SJSA1 (cell line): ENCODE data around the gene FGD5. TPM values are rescaled to one million over a fixed set of nuclear protein-coding genes. Genes with fewer than 3 reads are reported as not detected.

Experiments used
- DNase-seq, 2 experiments: peaks; one replicate each; pipeline ENCODE4 v3.0.0-alpha.2; 2015 to 2020; ENCODE audit warnings: low spot score in 2 of 2, low read depth in 1 of 2
- H3K27ac ChIP-seq: fragments of 250-450 bp; sonication (Bioruptor Pico); 2 replicates; pipeline ENCODE4 v1.5.1; 2020; ENCODE audit warnings: mild to moderate bottlenecking, moderate library complexity
- H3K27me3 ChIP-seq: fragments of 250-450 bp; sonication (Bioruptor Pico); replicated peaks from 2 replicates; pipeline ENCODE4 v1.5.1; 2020; ENCODE audit warnings: mild to moderate bottlenecking, moderate library complexity
- H3K36me3 ChIP-seq: fragments of 250-450 bp; sonication (Bioruptor Pico); 2 replicates; pipeline ENCODE4 v1.5.1; 2020; ENCODE audit warnings: mild to moderate bottlenecking
- H3K4me1 ChIP-seq: fragments of 250-450 bp; sonication (Bioruptor Pico); replicated peaks from 2 replicates; pipeline ENCODE4 v1.6.1; 2021; ENCODE audit warnings: mild to moderate bottlenecking
- H3K4me3 ChIP-seq: fragments of 250-450 bp; sonication (Bioruptor Pico); 2 replicates; pipeline ENCODE4 v1.5.1; 2020; ENCODE audit warnings: mild to moderate bottlenecking
- H3K9me3 ChIP-seq: fragments of 250-450 bp; sonication (Bioruptor Pico); replicated peaks from 2 replicates; pipeline ENCODE4 v1.5.1; 2020; ENCODE audit warnings: mild to moderate bottlenecking
- total RNA-seq: library from RNA; depleted of rRNA; stranded (reverse); fragments of >200 nt; shearing (Covaris generic); gene quantifications from 2 replicates; pipeline ENCODE4 v1.2.3, GENCODE V29; 2014

Gene FGD5
- total RNA-seq, 1 experiment from 2014 or later: not detected

- Histone ChIP-seq H3K4me1 (no peaks in the 10 kb centered on the region), H3K27ac (no peak overlapping the region), H3K27me3 (peaks cover 26% of the 10 kb centered on the region), H3K9me3 (no peaks in the 10 kb centered on the region), H3K36me3 (no peaks in the 10 kb centered on the region), H3K4me3 (no peak overlapping the region)
- DNase-seq: no peak
Measured at GRCh38 chr3:14836049-14836468, 17.3 kb downstream of the FGD5 start.

GRCh38 chr3:14837186-14837877 is 18.6 kb downstream of the FGD5 start:
- no peaks in the 10 kb centered on the region for H3K4me1 ChIP-seq
- DNase-seq: no peak
- no peaks in the 10 kb centered on the region for H3K36me3 ChIP-seq
- H3K4me3 ChIP-seq: no peak overlapping the region
- no peaks in the 10 kb centered on the region for H3K9me3 ChIP-seq
- peaks cover 26% of the 10 kb centered on the region for H3K27me3 ChIP-seq
- H3K27ac ChIP-seq: no peak overlapping the region

GRCh38 chr3:14837878-14838258 is 19.1 kb downstream of the FGD5 start:
- no peak overlapping the region for H3K27ac ChIP-seq
- no peak for DNase-seq

GRCh38 chr3:14839236-14839635 is 20.5 kb downstream of the FGD5 start:
- Histone ChIP-seq H3K27ac (no peak overlapping the region), H3K9me3 (no peaks in the 10 kb centered on the region), H3K4me3 (no peak overlapping the region), H3K27me3 (peaks cover 20% of the 10 kb centered on the region), H3K36me3 (no peaks in the 10 kb centered on the region), H3K4me1 (no peaks in the 10 kb centered on the region)
- no peak for DNase-seq

More at GRCh38 chr3:14837878-14838258, 19.1 kb downstream of the FGD5 start:
- no peaks in the 10 kb centered on the region for H3K36me3 ChIP-seq
- H3K27me3 ChIP-seq: peaks cover 26% of the 10 kb centered on the region
- H3K4me3 ChIP-seq: no peak overlapping the region
- H3K4me1 ChIP-seq: no peaks in the 10 kb centered on the region
- no peaks in the 10 kb centered on the region for H3K9me3 ChIP-seq

GRCh38 chr3:14841836-14842235 is 23.1 kb downstream of the FGD5 start:
- Histone ChIP-seq H3K4me3 (no peak overlapping the region), H3K36me3 (no peaks in the 10 kb centered on the region), H3K27me3 (peaks cover 10% of the 10 kb centered on the region)

GRCh38 chr3:14842277-14842676 is 23.5 kb downstream of the FGD5 start:
- Histone ChIP-seq H3K36me3 (no peaks in the 10 kb centered on the region), H3K4me3 (no peak overlapping the region), H3K27ac (no peak overlapping the region), H3K27me3 (peaks cover 14% of the 10 kb centered on the region), H3K4me1 (no peaks in the 10 kb centered on the region), H3K9me3 (no peaks in the 10 kb centered on the region)
- no peak for DNase-seq

More at GRCh38 chr3:14841836-14842235, 23.1 kb downstream of the FGD5 start:
- no peaks in the 10 kb centered on the region for H3K4me1 ChIP-seq
- H3K27ac ChIP-seq: no peak overlapping the region
- DNase-seq: no peak
- no peaks in the 10 kb centered on the region for H3K9me3 ChIP-seq

- Histone ChIP-seq H3K27me3 (peaks cover 20% of the 10 kb centered on the region), H3K4me3 (no peak overlapping the region), H3K9me3 (no peaks in the 10 kb centered on the region), H3K36me3 (no peaks in the 10 kb centered on the region), H3K27ac (no peak overlapping the region), H3K4me1 (no peaks in the 10 kb centered on the region; the same call in 1 of the 2 replicates)
- no peak for DNase-seq
Measured at GRCh38 chr3:14843321-14843720, 24.6 kb downstream of the FGD5 start.

- Histone ChIP-seq H3K4me3 (no peak overlapping the region), H3K27ac (no peak overlapping the region), H3K4me1 (no peaks in the 10 kb centered on the region; the same call in 1 of the 2 replicates), H3K36me3 (no peaks in the 10 kb centered on the region), H3K9me3 (no peaks in the 10 kb centered on the region), H3K27me3 (peaks cover 16% of the 10 kb centered on the region)
- DNase-seq: no peak
Measured at GRCh38 chr3:14844386-14845170, 25.8 kb downstream of the FGD5 start.

- H3K9me3 ChIP-seq: no peaks in the 10 kb centered on the region
- peaks cover 16% of the 10 kb centered on the region for H3K27me3 ChIP-seq
- no peaks in the 10 kb centered on the region; the same call in 1 of the 2 replicates for H3K4me1 ChIP-seq
- H3K36me3 ChIP-seq: no peaks in the 10 kb centered on the region
- H3K27ac ChIP-seq: no peak overlapping the region
- DNase-seq: no peak
- H3K4me3 ChIP-seq: no peak overlapping the region
Measured at GRCh38 chr3:14845180-14845579, 26.4 kb downstream of the FGD5 start.

GRCh38 chr3:14845826-14846225 is 27.1 kb downstream of the FGD5 start:
- no peak for DNase-seq
- no peaks in the 10 kb centered on the region for H3K9me3 ChIP-seq
- H3K27me3 ChIP-seq: peaks cover 16% of the 10 kb centered on the region
- no peak overlapping the region for H3K4me3 ChIP-seq
- no peaks in the 10 kb centered on the region for H3K36me3 ChIP-seq
- H3K4me1 ChIP-seq: no peaks in the 10 kb centered on the region; the same call in 1 of the 2 replicates
- no peak overlapping the region for H3K27ac ChIP-seq

GRCh38 chr3:14846226-14846880 is 27.6 kb downstream of the FGD5 start:
- Histone ChIP-seq H3K36me3 (no peaks in the 10 kb centered on the region), H3K9me3 (no peaks in the 10 kb centered on the region), H3K27me3 (peaks cover 16% of the 10 kb centered on the region), H3K27ac (no peak overlapping the region), H3K4me3 (no peak overlapping the region), H3K4me1 (no peaks in the 10 kb centered on the region; the same call in 1 of the 2 replicates)
- no peak for DNase-seq

- Histone ChIP-seq H3K4me3 (no peak overlapping the region), H3K36me3 (no peaks in the 10 kb centered on the region), H3K9me3 (no peaks in the 10 kb centered on the region), H3K27me3 (peaks cover 16% of the 10 kb centered on the region), H3K4me1 (no peaks in the 10 kb centered on the region; the same call in 1 of the 2 replicates), H3K27ac (no peak overlapping the region)
- DNase-seq: no peak
Measured at GRCh38 chr3:14847613-14848541, 29.1 kb downstream of the FGD5 start.

- H3K27me3 ChIP-seq: peaks cover 13% of the 10 kb centered on the region
- no peak overlapping the region for H3K27ac ChIP-seq
Measured at GRCh38 chr3:14848906-14849305, 30.1 kb downstream of the FGD5 start.

More at GRCh38 chr3:14848906-14849305, 30.1 kb downstream of the FGD5 start:
- Histone ChIP-seq H3K4me3 (no peak overlapping the region), H3K4me1 (no peaks in the 10 kb centered on the region; the same call in 1 of the 2 replicates), H3K9me3 (no peaks in the 10 kb centered on the region), H3K36me3 (no peaks in the 10 kb centered on the region)
- DNase-seq: no peak
